HG02840 (cell line): Measurements from ENCODE around the gene FMN1.

Source experiments
- ATAC-seq: cut with Tn5 transposase; IDR thresholded peaks from one replicate; pipeline ENCODE4 v1.9.1; 2021; ENCODE audit warnings: mild to moderate bottlenecking, moderate library complexity, moderate number of reproducible peaks; ENCODE audit not compliant: unreplicated experiment, low FRiP score

Gene FMN1

GRCh38 chr15:32843219-32843815 lies 351.2 kb downstream of the FMN1 start:
- no peak for ATAC-seq

DNA sequence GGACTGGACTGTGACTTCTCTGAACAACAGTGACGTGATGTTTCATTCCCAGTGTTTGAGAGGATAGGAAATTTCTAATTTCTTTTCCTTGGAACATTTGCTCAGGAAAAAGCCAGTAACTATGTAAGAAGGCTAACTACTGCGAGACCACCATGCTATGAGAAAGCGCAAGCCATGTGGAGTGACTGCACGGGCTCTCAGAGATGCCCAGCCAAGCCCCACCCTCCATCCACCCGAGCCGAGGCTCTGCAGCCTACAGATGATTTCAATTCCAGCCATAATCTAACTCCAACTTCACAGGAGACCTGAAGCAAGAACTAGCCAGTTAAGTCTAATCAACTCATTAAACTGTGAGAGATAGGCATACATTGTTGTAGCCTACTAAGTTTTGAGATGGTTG lies 352.4 kb downstream of the FMN1 start:
- ATAC-seq: no peak

DNA sequence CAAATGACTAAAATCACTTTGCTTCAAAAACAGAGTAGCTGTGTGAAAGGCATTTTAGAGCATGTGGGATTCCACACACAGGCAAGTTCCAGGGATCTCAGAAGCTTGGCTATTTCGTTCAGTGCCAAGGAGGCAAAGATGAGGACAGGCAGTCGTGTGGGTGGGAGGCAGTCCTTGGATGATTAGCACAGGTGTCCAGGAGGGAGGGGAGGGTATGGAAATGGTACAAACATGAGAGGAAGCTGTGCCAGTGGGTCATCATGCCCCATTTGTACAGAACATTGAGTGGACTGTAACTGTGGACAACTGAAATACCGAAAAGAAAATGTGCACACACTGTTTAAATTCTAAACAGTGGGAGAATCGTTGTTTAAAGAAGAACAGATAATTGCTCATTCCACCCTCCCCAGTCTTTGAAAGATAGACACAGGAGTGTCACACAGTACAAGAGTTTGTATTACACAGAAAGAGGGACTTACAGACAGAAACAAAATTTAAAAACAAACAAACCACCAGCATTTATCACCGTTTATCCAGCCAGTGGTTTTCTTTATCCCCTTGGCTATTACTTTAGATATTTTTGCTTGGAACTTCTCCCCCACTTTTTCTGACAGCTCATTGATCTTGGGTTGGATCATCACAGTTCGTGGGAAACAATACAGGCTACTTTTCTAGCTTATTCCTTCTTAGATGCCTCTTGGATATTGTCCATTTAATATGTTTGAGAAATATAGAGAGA lies 353.8 kb downstream of the FMN1 start:
- no peak for ATAC-seq

GRCh38 chr15:32838820-32839219 lies 355.7 kb downstream of the FMN1 start:
- ATAC-seq: no peak

GRCh38 chr15:32838338-32838737 lies 356.2 kb downstream of the FMN1 start:
- ATAC-seq: no peak

GRCh38 chr15:32837935-32838334 lies 356.6 kb downstream of the FMN1 start:
- no peak for ATAC-seq

DNA sequence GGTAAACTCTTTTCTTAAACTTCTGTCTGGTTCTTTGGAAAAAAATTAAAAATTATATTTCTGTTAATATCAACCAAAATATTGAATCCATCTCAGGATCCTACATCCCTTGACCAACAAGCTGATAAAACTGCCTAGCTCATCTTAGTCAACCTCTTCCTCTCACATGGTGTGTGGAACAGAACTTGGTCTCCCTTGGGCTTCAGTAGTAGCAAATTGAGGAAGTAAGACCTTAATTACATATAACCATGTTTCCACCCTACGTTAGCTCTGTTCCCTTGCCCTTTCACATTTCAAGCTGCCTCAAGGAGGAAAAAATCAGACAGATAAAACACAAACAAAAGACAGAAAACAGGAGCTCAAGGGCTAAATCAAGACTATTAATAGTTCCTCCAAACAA lies 360.4 kb downstream of the FMN1 start:
- no peak for ATAC-seq

- no peak for ATAC-seq
These were observed 361.1 kb downstream of the FMN1 start for GRCh38 chr15:32833379-32833821.

DNA sequence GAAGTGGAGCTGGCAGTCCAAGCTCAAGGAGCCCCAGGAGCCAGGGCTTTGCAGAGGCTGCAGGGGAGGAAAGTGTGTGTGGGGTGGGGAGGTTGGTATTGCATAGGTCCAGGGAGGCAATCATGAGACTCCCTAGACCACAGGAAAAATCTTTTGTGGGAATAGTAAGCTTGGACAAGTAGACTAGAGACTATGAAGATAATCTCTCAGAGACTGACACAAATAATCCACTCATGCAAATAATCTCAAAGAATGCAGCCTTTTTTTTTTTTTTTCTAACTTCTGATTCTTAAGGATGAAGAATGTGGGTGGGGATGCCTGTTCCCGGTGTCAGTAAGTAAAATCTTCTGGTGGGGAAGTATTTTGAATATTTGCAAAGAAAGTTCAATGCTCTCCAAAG lies 363.0 kb downstream of the FMN1 start:
- no peak for ATAC-seq

DNA sequence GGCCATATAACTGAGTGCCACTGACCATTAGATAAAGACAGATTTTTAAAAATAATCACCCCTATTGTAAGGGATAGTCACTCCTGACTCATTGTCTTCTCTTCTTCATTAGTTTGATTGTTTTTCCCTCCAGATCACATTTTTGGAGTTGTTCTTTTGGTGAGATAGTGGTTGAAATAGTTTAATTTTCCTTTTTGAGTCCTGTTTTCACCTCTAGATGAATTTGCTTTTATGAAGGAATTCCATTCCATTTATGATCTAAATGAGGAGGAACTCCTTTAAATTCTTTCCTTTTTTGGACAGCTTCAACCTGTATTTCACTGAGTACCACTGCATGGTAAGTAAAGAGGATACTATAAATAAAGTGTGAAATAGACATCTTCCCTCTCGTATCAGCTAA lies 364.3 kb downstream of the FMN1 start:
- no peak for ATAC-seq

DNA sequence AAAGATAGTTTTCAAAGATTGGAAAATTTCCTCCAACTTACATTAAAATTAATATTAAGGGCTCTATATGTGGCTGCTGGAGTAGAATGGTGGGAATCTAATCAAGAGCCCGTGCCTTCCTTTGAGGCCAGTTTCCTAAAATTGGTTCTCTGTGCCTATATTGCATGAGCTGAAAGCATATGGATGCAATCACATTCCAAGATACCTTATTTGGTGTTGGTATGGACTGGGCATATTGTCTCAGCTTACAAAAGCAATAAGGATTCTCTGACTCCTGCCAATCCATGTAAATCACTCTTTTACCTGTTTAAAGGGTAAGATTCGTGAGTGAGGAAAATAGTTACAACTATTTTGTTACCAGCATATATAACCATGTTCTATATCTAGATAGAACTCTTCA lies 365.1 kb downstream of the FMN1 start:
- no peak for ATAC-seq

DNA sequence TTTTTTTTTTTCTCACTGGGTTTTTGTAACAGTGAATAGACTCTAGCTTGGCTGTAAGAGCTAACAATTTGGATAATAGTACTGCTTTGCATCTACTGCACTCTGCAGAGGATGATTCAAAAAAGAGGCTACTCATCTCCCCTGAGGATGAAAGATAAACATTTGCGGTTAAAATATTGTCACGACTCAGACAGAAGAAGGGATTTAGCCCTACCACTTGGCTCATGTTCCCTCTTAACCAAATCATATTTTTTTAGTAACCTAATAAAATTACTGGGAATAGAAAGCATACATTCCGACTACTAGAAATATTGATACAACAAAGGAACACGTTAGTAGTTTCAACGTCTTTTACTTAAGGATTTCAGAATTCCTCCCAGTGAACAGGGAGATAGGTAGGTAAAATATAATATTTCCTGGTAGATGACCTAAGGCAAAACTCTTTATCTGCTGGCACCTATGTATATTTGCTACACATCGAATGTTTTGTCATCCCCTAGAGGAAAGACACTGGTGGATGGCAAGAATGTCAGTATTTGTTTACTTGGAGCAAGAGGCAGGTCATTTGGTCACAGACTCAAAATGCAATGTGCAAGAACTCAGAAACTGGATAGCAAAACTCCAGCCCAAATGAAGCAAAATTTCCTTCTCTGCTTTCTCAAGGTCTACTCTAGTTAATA lies 365.9 kb downstream of the FMN1 start:
- ATAC-seq: no peak

GRCh38 chr15:32826685-32827084 lies 367.8 kb downstream of the FMN1 start:
- ATAC-seq: no peak

GRCh38 chr15:32825219-32825618 lies 369.3 kb downstream of the FMN1 start:
- no peak for ATAC-seq

DNA sequence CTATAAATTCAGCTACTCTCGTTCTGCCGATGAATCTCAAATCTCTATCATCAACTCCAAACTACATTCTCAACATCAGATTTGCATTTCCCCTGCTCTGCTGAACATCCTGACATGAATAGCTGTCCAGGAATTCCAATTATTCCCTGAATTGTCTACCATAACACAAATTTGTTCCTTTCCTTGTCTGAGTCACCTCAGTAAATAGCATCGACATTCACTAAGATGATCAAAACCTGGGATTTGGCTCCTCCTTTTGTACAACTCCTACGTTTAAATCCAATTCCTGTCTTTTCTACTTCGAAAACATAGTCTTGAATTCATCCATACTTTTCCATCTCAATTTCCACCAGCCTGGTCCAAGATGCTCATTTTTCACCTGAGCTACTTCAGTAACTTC lies 369.7 kb downstream of the FMN1 start:
- ATAC-seq: no peak

DNA sequence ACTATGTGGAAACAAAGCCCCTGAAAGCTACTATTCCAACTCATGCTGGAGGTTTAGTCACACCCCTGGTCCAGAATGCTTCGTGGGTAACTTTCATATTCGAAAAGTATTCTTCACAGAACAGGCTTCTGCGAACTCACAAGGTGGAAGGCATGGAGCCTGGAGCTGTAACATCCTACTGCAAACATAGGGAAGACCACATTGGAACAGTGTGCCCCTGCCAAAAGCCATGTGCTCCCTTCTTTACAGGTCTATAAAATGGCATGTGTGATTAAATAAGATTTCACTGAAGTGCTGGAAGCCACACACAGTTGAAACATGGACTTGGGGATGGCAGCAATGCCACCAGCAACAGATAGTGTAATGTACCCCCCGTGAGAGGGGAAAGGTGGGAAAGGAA lies 370.8 kb downstream of the FMN1 start:
- no peak for ATAC-seq

DNA sequence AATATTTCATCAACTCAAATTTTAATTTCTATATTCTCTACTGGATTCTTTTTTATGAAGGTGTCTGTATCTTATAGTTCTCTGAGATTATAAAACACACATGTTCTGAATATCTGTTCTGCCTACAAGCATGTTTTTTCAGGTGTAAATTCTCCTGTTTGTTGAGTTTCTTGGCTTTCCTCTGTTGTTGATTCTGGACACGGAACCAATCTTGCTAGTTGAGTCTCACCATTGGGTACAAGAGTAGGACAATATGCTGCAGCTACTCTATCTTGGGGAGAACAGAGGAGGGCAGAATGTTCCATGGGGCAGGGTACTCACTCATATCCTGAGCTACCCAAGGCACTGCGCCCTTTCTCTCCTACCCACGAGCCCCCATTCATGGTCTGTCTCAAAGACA lies 371.8 kb downstream of the FMN1 start:
- no peak for ATAC-seq

DNA sequence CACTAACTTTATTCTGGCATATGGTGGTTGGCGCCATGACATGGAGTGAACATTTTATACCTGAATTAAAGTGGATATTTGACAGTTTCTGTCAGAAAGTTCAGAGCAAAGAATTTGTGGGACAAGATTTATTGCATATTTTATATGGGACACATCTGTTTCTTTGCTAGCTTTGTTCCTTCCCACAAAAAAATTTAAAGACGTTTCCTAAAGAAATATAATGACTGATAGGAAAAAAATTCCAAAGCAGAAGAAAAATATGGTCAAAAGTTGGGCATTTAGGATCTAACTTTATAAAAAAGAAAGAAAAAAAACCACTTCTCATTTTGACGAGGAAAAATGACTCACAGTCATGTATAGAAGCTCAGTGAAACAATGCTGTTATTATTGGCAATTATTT lies 375.1 kb downstream of the FMN1 start:
- no peak for ATAC-seq

DNA sequence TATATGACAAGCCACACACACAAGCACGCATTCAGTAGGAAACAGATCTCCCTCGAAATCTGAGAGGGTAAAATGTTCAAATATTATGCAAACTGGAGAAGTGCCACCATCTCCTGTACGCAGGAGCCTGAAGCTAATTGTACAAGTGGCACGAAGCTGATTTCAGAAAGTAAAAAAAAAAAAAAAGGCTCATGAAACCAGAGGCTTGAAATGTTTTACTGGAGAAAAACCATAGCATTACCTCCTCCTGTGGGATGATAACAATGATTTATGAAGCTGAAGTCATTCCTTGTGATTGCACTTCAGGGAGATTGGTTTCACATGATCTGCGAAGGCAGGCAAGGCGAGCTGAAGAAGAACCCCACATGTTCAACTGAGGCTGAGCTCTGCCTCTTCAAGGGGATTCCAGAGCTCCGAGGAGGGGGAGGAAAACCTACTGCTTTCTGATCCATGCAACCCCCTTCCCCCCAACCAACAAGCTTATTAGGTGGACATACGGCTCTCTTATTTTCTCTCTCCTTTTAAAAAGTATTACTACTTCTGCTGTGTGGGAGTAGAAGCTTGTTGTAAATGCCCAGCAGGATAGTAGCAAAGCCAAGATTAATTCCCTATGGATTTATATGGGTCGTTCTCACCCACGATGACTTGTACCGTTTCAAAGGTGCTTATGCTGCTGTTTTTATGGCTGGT lies 375.6 kb downstream of the FMN1 start:
- no peak for ATAC-seq

DNA sequence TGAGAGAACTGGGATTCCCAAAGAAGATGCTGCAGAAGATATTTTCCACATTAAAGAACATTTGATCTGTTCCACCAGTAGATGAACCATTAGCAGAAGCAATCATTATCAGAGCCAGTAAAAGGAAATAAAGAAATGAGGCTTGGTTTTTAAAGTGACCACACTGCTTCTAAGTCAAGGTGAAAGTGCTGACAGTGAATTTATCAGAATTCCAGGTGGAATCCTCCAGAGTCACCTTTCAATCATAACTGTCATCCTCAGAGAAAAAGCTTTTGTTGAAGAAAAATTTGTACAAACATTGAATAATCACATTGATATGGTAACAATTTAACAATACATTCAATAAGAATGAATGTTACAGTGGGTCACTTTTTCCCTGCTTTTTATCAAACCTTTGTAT lies 376.9 kb downstream of the FMN1 start:
- ATAC-seq: no peak

DNA sequence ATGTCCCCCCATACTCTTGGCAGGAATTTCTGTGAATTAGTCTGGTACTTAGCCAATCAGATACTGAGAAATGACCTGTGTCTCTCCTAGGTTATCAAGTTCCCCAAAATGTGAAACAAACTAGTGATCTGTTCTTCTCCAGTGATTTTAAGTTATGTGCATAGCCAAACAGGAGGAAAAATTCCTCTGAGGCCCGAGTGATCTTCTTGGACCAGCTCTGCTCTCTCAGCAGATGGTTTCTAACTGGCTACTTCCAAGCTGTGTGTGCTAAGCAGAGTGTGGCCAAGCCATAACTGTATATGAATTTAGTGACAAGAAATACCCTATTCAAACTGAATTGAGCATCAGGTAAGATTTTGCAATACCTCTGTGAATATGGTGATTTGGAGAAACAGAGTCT lies 387.2 kb downstream of the FMN1 start:
- no peak for ATAC-seq
